Activated naive CD4-positive, alpha-beta T cell treated with anti-CD3 and anti-CD28 coated beads for 36 hours (primary cell): ENCODE results near the gene HDAC2. TPM values are rescaled to one million over a fixed set of nuclear protein-coding genes. Genes with fewer than 3 reads are reported as not detected.
A peak's percentile ranks its signal among the peaks of the same experiment; 100 is the strongest.

Experiments
- CTCF ChIA-PET: fragments of 350-600 bp; sonication (Branson Sonifier 250); formaldehyde crosslinking; loops from one replicate; lab custom pipeline; 2021; ENCODE audit warnings: antibody characterized with exemption; lab: Charles Lee
- DNase-seq: peaks from one replicate; pipeline ENCODE4 v3.0.0-alpha.2; 2020
- H3K27ac Mint-ChIP-seq: one replicate; pipeline ENCODE4 v1.8.0; 2021; ENCODE audit warnings: mild to moderate bottlenecking, mixed read lengths
- H3K27me3 Mint-ChIP-seq: one replicate; pipeline ENCODE4 v1.8.0; 2021; ENCODE audit warnings: low read depth, mixed read lengths
- H3K36me3 Mint-ChIP-seq: one replicate; pipeline ENCODE4 v1.8.0; 2021; ENCODE audit warnings: low read depth, mixed read lengths
- H3K4me1 Mint-ChIP-seq: one replicate; pipeline ENCODE4 v1.8.0; 2021; ENCODE audit warnings: low read depth, mixed read lengths
- H3K4me3 Mint-ChIP-seq: one replicate; pipeline ENCODE4 v1.8.0; 2021; ENCODE audit warnings: mild to moderate bottlenecking, moderate library complexity, mixed read lengths
- H3K9me3 Mint-ChIP-seq: one replicate; pipeline ENCODE4 v1.8.0; 2021; ENCODE audit warnings: mixed read lengths
- intact Hi-C: fragments of 100-400 bp; cut with micrococcal nuclease; formaldehyde crosslinking; loops from one replicate; pipeline ENCODE4 v1.15.1; 2023
- total RNA-seq, 2 experiments: library from RNA; stranded (reverse); gene quantifications; one replicate each; pipeline ENCODE4 v1.2.3, GENCODE V29; 2021

The HDAC2 gene
- total RNA-seq, 2 experiments from 2014 or later = 75.8 to 82.3 TPM

DNA sequence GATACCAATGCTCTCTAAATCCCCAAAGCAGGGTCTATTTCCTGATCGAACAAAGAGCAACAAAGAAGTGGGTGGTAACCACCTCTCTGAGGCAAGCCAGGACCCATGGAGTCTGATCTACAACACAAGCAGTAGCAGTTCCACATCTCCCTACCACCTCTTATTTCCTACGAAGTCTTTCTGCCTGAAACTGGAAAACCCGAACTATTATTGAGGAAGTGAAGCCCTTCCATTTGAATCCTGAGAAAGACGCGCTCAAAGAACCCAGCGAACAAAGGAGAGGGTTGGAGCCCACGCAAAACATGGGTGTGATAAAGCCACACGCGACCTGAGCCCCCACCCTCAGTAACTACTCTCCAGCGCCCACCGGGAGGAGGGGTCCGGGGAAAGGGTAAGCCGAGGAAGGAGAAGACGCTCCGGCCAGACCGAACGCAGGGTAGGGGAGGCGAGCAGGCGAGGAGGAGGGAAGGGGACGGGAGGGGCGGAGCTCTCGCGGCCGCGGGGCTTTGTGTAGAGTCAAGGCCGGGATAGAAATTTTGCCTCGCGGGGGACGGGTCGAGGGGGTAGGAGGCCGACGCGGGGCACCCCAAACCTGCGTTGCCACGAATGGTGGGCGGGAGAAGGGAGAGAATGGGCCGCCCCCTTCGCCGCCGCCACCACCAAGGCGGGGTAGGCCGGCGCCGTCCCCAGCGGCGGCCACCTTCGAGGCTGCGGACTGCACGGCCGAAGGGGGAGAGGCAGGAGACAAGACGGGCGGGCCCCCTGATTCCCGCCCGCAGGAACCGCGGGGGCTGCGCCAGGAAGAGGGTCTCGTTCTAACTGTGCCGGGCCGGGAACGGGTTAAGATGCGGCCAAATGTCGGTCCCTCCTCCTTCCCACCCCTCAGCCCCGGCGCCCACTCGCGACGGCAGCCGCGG lies 802 bp downstream of the HDAC2 start:
- CTCF ChIA-PET = interaction anchor here (1.4 kb wide), 1 partner anchor 16 kb away, joined by 3 read pairs; no protein-coding TSS in a partner anchor
- Mint-ChIP-seq H3K36me3 (no peaks in the 10 kb centered on the region), H3K4me3 (peak overlapping the region; percentile 95), H3K27me3 (no peaks in the 10 kb centered on the region), H3K9me3 (no peaks in the 10 kb centered on the region), H3K27ac (peak overlapping the region; percentile 86), H3K4me1 (peaks cover 37% of the 10 kb centered on the region)
- intact Hi-C loops = loop anchor here (1.0 to 2.0 kb wide), 3 partner anchors 9 to 1883 kb away; partner anchors contain the start of genes FAM229B and TUBE1
- peak; percentile 51 for DNase-seq

DNA sequence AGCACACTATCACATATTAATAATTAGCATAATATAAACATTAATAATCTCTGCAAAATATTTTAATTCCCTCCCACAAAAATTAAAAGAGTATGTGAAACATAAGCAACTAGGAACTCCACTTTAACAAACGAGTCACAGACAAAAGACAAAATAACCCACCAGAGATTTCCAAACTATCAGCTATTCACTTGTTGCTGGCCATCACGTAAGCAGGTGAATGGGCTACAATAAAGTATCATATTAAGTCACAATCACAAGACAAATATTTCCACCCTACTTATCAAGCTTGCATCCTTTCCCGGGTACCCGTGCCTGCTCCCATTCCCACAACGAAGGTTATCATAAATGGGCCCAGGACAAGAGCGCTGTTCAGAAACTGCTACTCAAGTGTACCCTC lies 2.5 kb downstream of the HDAC2 start:
- CTCF ChIA-PET = interaction anchor here (1.4 to 1.5 kb wide), 2 partner anchors 14 to 140 kb away, joined by 3 read pairs; no protein-coding TSS in a partner anchor
- no peaks in the 10 kb centered on the region for H3K27me3 Mint-ChIP-seq
- no peaks in the 10 kb centered on the region for H3K36me3 Mint-ChIP-seq
- peaks cover 54% of the 10 kb centered on the region for H3K4me1 Mint-ChIP-seq
- H3K9me3 Mint-ChIP-seq = no peaks in the 10 kb centered on the region
- intact Hi-C loops = no loop called here
- DNase-seq = no peak
- no peak overlapping the region for H3K27ac Mint-ChIP-seq
- no peak overlapping the region for H3K4me3 Mint-ChIP-seq

DNA sequence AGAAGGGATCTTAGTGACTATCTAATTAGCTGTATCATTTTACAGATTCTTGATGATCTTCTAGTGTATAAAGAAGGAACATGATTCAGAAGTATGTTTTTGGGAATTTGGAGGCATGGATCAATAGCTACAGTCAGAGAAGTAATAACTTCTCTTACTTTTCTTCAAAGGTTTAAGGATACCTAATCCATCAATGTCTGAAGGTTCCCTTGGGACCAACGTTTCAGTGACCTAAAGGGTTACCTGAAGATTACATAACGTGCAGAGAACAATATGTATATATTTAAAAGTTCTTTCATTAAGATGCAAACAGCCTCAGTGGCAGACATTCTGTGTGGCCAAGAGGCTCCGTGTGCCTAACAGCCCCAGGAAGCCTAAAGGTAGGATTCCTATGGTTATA lies 3.2 kb downstream of the HDAC2 start:
- CTCF ChIA-PET = interaction anchor here (1.5 kb wide), 1 partner anchor 140 kb away, joined by 3 read pairs; no protein-coding TSS in a partner anchor
- Mint-ChIP-seq H3K27ac (no peak overlapping the region), H3K4me1 (peaks cover 57% of the 10 kb centered on the region), H3K4me3 (no peak overlapping the region), H3K27me3 (no peaks in the 10 kb centered on the region), H3K9me3 (no peaks in the 10 kb centered on the region), H3K36me3 (no peaks in the 10 kb centered on the region)
- intact Hi-C loops = no loop called here
- no peak for DNase-seq

GRCh38 chr6:113960795-113961194 lies 10.2 kb downstream of the HDAC2 start:
- H3K27ac Mint-ChIP-seq = no peak overlapping the region
- H3K9me3 Mint-ChIP-seq = no peaks in the 10 kb centered on the region
- no peak overlapping the region for H3K4me3 Mint-ChIP-seq
- H3K4me1 Mint-ChIP-seq = peaks cover 48% of the 10 kb centered on the region
- peaks cover 12% of the 10 kb centered on the region for H3K36me3 Mint-ChIP-seq
- intact Hi-C loops = loop anchor here (1.0 kb wide), 1 partner anchor 9 kb away; no protein-coding TSS in a partner anchor
- H3K27me3 Mint-ChIP-seq = no peaks in the 10 kb centered on the region
- CTCF ChIA-PET = interaction anchor here (1.3 kb wide), 1 partner anchor 20 kb away, joined by 3 read pairs; no protein-coding TSS in a partner anchor
- DNase-seq = no peak

- CTCF ChIA-PET = interaction anchor here (0.7 kb wide), 1 partner anchor 332 kb away, joined by 3 read pairs; no protein-coding TSS in a partner anchor
- H3K27me3 Mint-ChIP-seq = no peaks in the 10 kb centered on the region
- intact Hi-C loops = no loop called here
- no peak for DNase-seq
- no peak overlapping the region for H3K4me3 Mint-ChIP-seq
- H3K36me3 Mint-ChIP-seq = peaks cover 17% of the 10 kb centered on the region
- no peaks in the 10 kb centered on the region for H3K9me3 Mint-ChIP-seq
- no peak overlapping the region for H3K27ac Mint-ChIP-seq
- peaks cover 35% of the 10 kb centered on the region for H3K4me1 Mint-ChIP-seq
These were observed 11.7 kb downstream of the HDAC2 start for GRCh38 chr6:113959235-113959634.

- H3K4me1 Mint-ChIP-seq = peaks cover under 1% of the 10 kb centered on the region
- no peak overlapping the region for H3K4me3 Mint-ChIP-seq
- H3K27ac Mint-ChIP-seq = no peak overlapping the region
- intact Hi-C loops = no loop called here
- no peak for DNase-seq
- CTCF ChIA-PET = interaction anchor here (0.8 to 1.0 kb wide), 2 partner anchors 14 to 17 kb away, joined by 3 read pairs; no protein-coding TSS in a partner anchor
- H3K9me3 Mint-ChIP-seq = no peaks in the 10 kb centered on the region
- no peaks in the 10 kb centered on the region for H3K27me3 Mint-ChIP-seq
- H3K36me3 Mint-ChIP-seq = peaks cover 34% of the 10 kb centered on the region
These were observed 16.3 kb downstream of the HDAC2 start for GRCh38 chr6:113954653-113955052.

GRCh38 chr6:113953346-113953745 lies 17.6 kb downstream of the HDAC2 start:
- H3K36me3 Mint-ChIP-seq = peaks cover 41% of the 10 kb centered on the region
- CTCF ChIA-PET = no interaction called here
- intact Hi-C loops = no loop called here
- no peak for DNase-seq
- no peak overlapping the region for H3K27ac Mint-ChIP-seq
- H3K4me3 Mint-ChIP-seq = no peak overlapping the region
- H3K4me1 Mint-ChIP-seq = no peaks in the 10 kb centered on the region
- H3K9me3 Mint-ChIP-seq = no peaks in the 10 kb centered on the region
- H3K27me3 Mint-ChIP-seq = no peaks in the 10 kb centered on the region

GRCh38 chr6:113949499-113949898 lies 21.4 kb downstream of the HDAC2 start:
- H3K36me3 Mint-ChIP-seq = peaks cover 32% of the 10 kb centered on the region

GRCh38 chr6:113944701-113945100 lies 26.2 kb downstream of the HDAC2 start:
- no peaks in the 10 kb centered on the region for H3K27me3 Mint-ChIP-seq
- no peaks in the 10 kb centered on the region for H3K9me3 Mint-ChIP-seq
- H3K4me3 Mint-ChIP-seq = no peak overlapping the region
- CTCF ChIA-PET = no interaction called here
- peaks cover 28% of the 10 kb centered on the region for H3K36me3 Mint-ChIP-seq
- no peak overlapping the region for H3K27ac Mint-ChIP-seq
- intact Hi-C loops = no loop called here
- H3K4me1 Mint-ChIP-seq = no peaks in the 10 kb centered on the region
- DNase-seq = no peak

More at GRCh38 chr6:113949499-113949898, 21.4 kb downstream of the HDAC2 start:
- Mint-ChIP-seq H3K4me1 (no peaks in the 10 kb centered on the region), H3K9me3 (no peaks in the 10 kb centered on the region), H3K27ac (no peak overlapping the region), H3K27me3 (no peaks in the 10 kb centered on the region), H3K4me3 (no peak overlapping the region)
- CTCF ChIA-PET = no interaction called here
- intact Hi-C loops = no loop called here
- DNase-seq = no peak

DNA sequence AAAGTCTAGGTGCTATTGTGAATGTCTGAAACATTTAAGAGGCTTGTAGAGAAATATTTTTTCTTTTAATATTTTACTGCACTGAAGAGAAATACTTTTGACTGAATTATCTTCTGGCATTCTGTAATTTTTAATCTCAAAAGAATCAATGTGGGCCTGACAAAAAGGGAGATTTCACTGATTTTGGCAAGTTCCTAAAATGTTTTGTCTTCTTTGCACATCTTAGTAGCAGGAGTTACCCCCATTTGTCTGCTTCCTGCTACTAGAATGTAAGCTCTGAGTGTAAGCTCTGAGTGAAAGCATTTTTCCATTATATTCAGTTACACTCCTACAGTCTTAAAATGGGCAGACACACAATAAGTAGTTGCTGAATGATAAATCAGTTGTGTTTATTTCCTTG lies 31.1 kb downstream of the HDAC2 start:
- no peak overlapping the region for H3K27ac Mint-ChIP-seq
- CTCF ChIA-PET = no interaction called here

DNA sequence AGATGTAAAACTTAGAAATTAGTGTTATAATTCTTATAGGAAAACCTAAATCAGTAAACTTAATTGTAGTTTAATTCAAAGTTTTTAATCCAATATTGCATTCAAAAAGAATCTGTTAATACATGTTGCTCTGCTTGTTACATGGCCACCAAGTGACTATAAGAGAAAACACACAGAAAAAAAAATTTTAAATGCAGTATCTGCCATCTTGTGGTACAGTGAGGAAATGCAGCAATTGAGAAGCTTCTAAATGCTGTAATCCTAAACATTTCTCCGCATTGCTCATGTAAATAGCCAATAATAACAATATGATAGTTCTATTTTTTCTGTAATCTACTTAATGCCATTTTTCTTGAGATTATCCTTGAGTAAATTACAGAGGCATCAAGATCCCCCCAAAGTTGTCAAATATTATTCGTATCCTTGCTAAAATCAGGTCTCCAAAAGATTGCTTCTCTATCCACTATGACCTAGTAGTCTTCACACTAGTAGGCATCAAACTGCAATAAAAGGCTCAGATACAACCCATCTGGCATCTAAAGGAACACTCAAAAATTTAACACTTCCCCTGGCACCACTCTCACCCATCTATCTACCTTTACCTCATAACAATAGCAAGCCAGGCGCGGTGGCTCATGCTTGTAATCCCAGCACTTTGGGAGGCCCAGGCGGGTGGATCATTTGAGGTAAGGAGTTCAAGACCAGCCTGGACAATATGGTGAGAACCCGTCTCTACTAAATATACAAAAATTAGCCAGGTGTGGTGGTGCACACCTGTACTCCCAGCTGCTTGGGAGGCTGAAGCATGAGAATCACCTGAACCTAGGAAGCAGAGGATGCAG lies 34.6 kb downstream of the HDAC2 start:
- CTCF ChIA-PET = interaction anchor here (0.6 to 2.9 kb wide), 7 partner anchors 12 to 115 kb away, joined by 3 to 9 read pairs (median 4); no protein-coding TSS in a partner anchor
- Mint-ChIP-seq H3K36me3 (peaks cover 8% of the 10 kb centered on the region), H3K27ac (no peak overlapping the region), H3K27me3 (no peaks in the 10 kb centered on the region), H3K4me1 (no peaks in the 10 kb centered on the region), H3K4me3 (no peak overlapping the region), H3K9me3 (no peaks in the 10 kb centered on the region)
- intact Hi-C loops = no loop called here
- peak; percentile 10 for DNase-seq

More for the DNA sequence above, 31.1 kb downstream of the HDAC2 start:
- intact Hi-C loops = no loop called here
- H3K4me3 Mint-ChIP-seq = no peak overlapping the region
- no peaks in the 10 kb centered on the region for H3K4me1 Mint-ChIP-seq
- H3K27me3 Mint-ChIP-seq = no peaks in the 10 kb centered on the region
- H3K36me3 Mint-ChIP-seq = peaks cover 22% of the 10 kb centered on the region
- H3K9me3 Mint-ChIP-seq = no peaks in the 10 kb centered on the region
- DNase-seq = no peak

DNA sequence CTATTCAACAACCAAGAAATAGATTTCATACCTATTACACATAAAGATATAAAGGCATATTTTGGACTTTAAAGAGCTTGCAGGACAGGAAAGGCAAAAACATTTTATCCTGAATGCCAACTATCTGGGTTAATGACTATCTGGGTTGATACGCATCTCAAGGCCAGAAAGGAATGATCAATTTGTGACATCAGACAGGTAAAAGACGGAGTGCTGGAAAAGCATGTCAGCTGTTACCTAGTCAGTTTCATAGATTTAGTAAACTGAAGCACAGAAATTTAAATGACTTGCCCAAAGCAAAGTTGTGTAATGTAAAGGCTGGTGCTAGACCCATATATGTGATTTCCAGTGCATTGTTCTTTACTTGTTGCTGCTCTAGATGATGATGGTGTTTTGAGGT lies 36.8 kb downstream of the HDAC2 start:
- intact Hi-C loops = no loop called here

More for the DNA sequence above, 36.8 kb downstream of the HDAC2 start:
- Mint-ChIP-seq H3K4me1 (no peaks in the 10 kb centered on the region), H3K27me3 (peaks cover 3% of the 10 kb centered on the region), H3K9me3 (peaks cover 13% of the 10 kb centered on the region), H3K36me3 (peaks cover 14% of the 10 kb centered on the region), H3K4me3 (no peak overlapping the region), H3K27ac (no peak overlapping the region)
- DNase-seq = no peak
- CTCF ChIA-PET = no interaction called here
